ENCODE measurements around the gene RGL4. TPM values are rescaled to one million over a fixed set of nuclear protein-coding genes. Genes with fewer than 3 reads are reported as not detected.

Gene RGL4
- total RNA-seq, 4 donors from 2014 or later: not detected

GRCh38 chr22:23713696-23714595 lies 23.1 kb downstream of the RGL4 start:
- H3K9me3 ChIP-seq: no peaks in the 10 kb centered on the region
- H3K4me1 ChIP-seq: peaks cover 0 to 15% (median 8%) of the 10 kb centered on the region in 4 donors
- H3K36me3 ChIP-seq: peaks cover 0 to 60% (median 0%) of the 10 kb centered on the region in 3 donors
- H3K27ac ChIP-seq: no peak overlapping the region
- TF ChIP-seq POLR2A (IDR thresholded peaks at IDR 0.05) (no peak), CTCF (IDR thresholded peaks at IDR 0.05) (no peak)
- no peaks in the 10 kb centered on the region for H3K27me3 ChIP-seq
- H3K4me3 ChIP-seq: no peak overlapping the region
- no peak for DNase-seq

GRCh38 chr22:23714596-23715578 lies 24.1 kb downstream of the RGL4 start:
- Histone ChIP-seq H3K4me3 (no peak overlapping the region), H3K36me3 (peaks cover 0 to 51% (median 0%) of the 10 kb centered on the region in 3 donors), H3K4me1 (peaks cover 0 to 15% (median 8%) of the 10 kb centered on the region in 4 donors), H3K27me3 (no peaks in the 10 kb centered on the region), H3K9me3 (no peaks in the 10 kb centered on the region), H3K27ac (no peak overlapping the region)
- TF ChIP-seq POLR2A (IDR thresholded peaks at IDR 0.05) (no peak), CTCF (IDR thresholded peaks at IDR 0.05) (no peak)
- no peak for DNase-seq

- H3K4me3 ChIP-seq: peak overlapping the region in 3 of 4 donors; percentile 80 to 91 (median 83)
- H3K36me3 ChIP-seq: peaks cover 0 to 41% (median 0%) of the 10 kb centered on the region in 3 donors
- peaks cover 0 to 15% (median 8%) of the 10 kb centered on the region in 4 donors for H3K4me1 ChIP-seq
- no peak for TF ChIP-seq CTCF (IDR thresholded peaks at IDR 0.05)
- no peak for TF ChIP-seq POLR2A (IDR thresholded peaks at IDR 0.05)
- no peaks in the 10 kb centered on the region for H3K9me3 ChIP-seq
- DNase-seq: peak in 1 of 3 donors; percentile 33
- H3K27ac ChIP-seq: peak overlapping the region in 1 of 4 donors; percentile 21
- no peaks in the 10 kb centered on the region for H3K27me3 ChIP-seq
Measured at GRCh38 chr22:23715806-23716375, 25.1 kb downstream of the RGL4 start.

GRCh38 chr22:23716811-23717801 lies 26.3 kb downstream of the RGL4 start:
- peak overlapping the region; percentile 60 to 83 (median 76) for H3K27ac ChIP-seq
- DNase-seq: peak; percentile 85 to 94 (median 89)
- peaks cover 0 to 15% (median 8%) of the 10 kb centered on the region in 4 donors for H3K4me1 ChIP-seq
- TF ChIP-seq POLR2A (IDR thresholded peaks at IDR 0.05) (peak; percentile 82 to 90), CTCF (IDR thresholded peaks at IDR 0.05) (no peak)
- no peaks in the 10 kb centered on the region for H3K9me3 ChIP-seq
- H3K4me3 ChIP-seq: peak overlapping the region; percentile 60 to 91 (median 82)
- H3K27me3 ChIP-seq: no peaks in the 10 kb centered on the region
- peaks cover 0 to 28% (median 0%) of the 10 kb centered on the region in 3 donors for H3K36me3 ChIP-seq
